Effector CD4-positive, alpha-beta T cell (primary cell): ENCODE results near the gene ARL6IP5.

ENCODE experiments used
- DNase-seq: peaks from one replicate; pipeline ENCODE4 v3.0.0-alpha.2; 2020

ARL6IP5 gene

DNA sequence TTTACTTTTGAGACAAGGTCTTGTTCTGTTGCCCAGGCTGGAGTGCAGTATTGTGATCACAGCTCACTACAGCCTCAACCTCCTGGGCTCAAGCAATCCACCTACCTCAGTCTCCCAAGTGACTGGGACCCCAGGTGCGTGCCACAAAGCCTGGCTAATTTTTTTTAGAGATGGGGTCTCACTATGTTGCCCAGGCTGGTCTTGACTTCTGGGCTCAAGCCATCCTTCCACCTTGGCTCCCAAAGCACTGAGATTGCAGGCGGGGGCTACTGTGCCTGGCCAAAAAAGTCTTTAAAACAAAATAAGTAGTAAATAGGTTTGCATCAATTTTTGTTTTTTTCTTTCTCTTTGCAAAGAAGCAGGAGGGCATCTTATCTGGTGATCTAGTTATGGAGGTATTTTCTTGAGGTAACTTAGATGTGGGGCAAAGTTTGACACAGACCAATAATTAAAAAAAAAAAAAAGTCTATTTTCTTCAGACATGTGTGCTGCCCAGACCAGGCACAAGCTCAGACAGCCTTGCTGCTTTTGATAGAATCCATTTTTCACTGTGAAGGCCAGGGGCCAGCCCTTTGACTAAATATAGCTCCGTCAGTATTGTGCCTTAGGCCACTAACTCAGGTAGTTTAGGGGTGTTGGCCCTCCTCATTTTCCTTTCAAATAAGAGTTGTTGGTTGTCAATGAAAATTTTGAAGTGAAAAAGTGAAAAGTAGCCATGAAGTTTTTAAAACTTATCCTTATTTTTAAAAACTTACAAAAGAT is 2.5 kb downstream of the ARL6IP5 start:
- no peak for DNase-seq

- DNase-seq, result no peak
Observed at GRCh38 chr3:69088063-69088462, 3.3 kb downstream of the ARL6IP5 start.

DNA sequence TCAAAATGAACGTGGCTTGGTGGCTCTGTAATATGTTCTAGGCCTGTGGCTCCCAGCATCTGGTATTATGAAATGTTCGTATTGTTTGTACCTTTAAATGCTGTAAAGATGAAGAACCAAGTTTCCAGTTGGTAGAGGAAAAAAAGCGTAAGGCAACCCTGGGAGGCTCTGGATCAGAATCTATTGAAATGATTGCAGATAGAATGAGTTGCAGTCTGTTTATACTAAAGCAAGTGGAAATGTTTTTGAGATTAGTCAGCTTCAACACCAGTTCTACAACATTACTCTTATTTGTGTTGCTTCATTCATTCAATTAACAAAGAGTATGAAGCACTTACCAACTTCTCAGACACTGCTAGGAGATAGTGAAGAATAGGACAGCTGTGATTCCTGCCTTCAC is 5.3 kb downstream of the ARL6IP5 start:
- no peak for DNase-seq

GRCh38 chr3:69091389-69092029 is 6.8 kb downstream of the ARL6IP5 start:
- DNase-seq, result no peak

- DNase-seq, result no peak
Observed at GRCh38 chr3:69092030-69092516, 7.3 kb downstream of the ARL6IP5 start.

- no peak for DNase-seq
Observed at GRCh38 chr3:69094467-69095205, 9.9 kb downstream of the ARL6IP5 start.

- no peak for DNase-seq
Observed at GRCh38 chr3:69095636-69096035, 10.9 kb downstream of the ARL6IP5 start.

DNA sequence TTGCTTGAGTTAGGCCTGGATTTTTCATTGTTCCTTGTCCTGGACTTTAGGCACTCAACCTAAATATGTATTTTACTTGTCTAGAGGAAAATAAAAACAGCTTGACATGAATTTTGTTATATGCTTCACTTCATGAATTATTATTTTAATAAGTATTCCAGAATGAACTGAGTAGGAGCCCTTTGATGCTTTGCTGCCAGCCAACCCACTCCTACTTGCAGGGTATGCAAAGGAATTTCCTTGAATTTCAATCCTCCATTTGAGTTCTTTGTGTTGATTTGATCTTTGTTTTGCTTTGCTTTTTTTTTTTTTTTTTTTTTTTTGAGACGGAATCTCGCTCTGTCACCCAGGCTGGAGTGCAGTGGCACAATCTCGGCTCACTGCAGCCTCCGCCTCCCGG is 11.6 kb downstream of the ARL6IP5 start:
- DNase-seq, result no peak

DNA sequence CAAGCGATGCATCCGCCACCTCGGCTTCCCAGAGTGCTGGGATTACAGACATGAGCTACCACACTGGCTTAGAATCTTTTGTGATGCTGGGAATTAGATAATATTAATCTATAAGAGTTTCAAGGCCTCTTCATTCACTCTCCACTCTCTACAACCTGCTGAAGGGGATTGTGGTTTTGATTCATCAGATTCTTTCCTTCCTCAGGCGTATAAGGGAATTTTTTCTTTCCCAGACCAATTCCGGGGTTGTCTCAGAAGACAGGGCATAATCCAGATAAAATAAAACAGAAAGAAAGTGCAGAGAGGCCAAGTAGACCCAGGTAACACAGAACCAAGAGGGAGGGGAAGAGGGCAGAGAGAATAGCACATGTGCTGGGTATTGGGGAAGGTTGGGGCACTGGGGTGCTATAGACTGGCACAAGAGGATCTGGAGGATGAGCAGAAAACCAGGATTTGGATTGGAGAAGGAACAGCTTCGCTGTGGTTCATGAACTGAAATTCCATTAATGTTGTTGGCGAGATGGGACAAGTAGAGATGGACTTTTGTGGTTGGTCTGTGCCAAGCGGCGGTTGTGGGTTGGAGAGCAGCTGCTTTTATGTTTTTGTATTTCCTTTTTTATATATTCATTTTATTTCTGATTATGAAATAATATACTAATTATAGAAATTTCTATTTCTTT is 12.8 kb downstream of the ARL6IP5 start:
- no peak for DNase-seq

DNA sequence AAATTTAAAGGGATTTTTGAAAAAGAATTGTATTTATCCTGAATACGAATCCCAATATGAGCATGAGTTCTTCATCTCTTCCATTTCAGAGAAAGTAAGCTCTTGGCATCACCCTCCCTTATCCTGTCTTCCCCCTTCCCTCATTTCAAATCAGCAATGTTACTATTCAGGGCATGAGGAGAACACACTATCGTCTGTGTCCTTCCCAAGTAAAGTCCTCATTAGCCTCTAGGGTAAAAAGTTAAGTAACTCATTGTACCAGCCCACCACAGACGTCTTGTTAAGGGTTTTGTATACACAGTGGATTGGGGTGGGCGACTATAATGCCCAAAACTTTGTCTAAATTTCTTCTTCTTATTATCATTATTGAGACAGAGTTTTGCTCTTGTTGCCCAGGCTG is 14.8 kb downstream of the ARL6IP5 start:
- DNase-seq, result no peak

GRCh38 chr3:69102384-69102783 is 17.6 kb downstream of the ARL6IP5 start:
- no peak for DNase-seq

- DNase-seq, result no peak
Observed at GRCh38 chr3:69103123-69103522, 18.4 kb downstream of the ARL6IP5 start.

GRCh38 chr3:69104586-69104985 is 19.8 kb downstream of the ARL6IP5 start:
- no peak for DNase-seq

DNA sequence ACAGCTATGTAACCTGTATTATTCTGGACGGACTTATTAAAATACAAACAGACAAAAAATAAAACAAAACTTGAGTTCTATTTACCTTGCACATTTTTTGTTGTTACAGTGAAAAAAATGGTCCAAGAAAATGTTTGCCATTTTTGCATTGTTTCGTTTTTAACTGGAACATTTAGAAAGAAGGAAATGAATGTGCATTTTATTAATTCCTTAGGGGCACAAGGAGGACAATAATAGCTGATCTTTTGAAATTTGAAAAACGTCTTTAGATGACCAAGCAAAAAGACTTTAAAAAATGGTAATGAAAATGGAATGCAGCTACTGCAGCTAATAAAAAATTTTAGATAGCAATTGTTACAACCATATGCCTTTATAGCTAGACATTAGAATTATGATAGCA is 20.6 kb downstream of the ARL6IP5 start:
- DNase-seq, result no peak

GRCh38 chr3:69107841-69108240 is 23.1 kb downstream of the ARL6IP5 start:
- no peak for DNase-seq

- DNase-seq, result no peak
Observed at GRCh38 chr3:69108811-69109210, 24.1 kb downstream of the ARL6IP5 start.

DNA sequence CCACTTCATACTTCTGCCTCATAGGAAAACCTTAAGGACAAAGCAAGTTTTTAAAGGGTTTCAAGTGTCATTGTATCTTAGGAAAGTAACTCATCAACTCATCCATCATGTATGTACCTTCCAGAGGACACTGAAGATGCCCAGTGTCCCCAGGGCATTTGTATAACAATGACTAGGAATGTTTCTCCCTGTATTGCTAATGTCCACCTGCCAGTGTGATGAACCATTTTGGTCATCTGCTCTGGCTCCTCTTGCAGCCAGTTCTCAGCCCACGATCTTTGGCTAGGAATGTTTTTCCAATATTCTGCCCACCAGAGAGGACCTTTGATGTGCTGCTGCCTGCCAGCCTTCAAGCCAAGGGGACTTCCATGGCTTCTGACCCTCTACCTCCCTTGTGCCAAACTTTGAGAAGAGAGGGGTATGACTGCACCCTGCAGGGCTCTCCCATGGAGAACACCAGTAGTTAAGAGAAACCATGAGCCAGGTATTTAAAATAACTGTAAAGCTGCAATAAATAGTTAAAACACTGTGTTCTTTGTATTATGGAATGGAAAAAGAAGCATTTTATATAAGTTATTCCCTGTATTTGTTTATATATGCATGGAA is 26.3 kb downstream of the ARL6IP5 start:
- no peak for DNase-seq

DNA sequence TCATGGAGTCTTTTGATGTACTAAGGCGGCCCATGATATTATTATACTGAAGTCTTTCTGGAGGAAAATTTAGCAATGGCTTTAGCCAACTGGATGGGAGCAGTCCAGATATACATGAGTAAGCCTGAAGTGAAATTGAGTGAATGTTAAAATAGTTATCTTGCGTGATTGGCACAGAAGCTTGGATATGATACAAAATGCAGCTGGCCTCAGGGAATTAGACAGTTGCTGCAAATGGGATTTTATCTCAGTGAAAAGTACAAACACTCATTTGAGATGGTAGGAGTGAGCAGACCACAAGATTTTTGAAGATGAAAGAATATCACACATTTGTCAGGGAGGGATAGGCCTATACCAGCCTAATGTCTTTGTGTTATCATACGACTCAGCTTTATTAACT is 28.8 kb downstream of the ARL6IP5 start:
- no peak for DNase-seq

DNA sequence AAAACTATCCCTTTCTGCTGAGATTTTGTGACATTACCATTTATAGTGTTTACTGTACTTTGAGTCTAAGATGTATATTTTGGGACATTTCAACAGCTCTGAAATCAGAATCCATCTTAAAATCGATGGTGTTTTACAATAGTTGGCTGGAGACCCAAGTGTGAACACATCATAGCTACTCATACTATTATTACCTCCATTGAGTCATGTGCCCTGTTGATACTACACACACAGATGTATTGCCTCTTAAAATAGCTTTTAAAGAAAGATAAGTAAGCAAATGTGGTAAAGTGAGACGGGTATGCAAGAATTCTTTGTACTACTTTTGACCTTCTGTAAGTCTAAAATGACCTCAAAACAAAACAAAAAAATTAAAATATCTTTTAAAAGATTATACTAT is 31.0 kb downstream of the ARL6IP5 start:
- no peak for DNase-seq

- DNase-seq, result no peak
Observed at GRCh38 chr3:69116162-69116561, 31.4 kb downstream of the ARL6IP5 start.

GRCh38 chr3:69116897-69117296 is 32.2 kb downstream of the ARL6IP5 start:
- DNase-seq, result no peak

GRCh38 chr3:69118555-69118954 is 33.8 kb downstream of the ARL6IP5 start:
- DNase-seq, result no peak

DNA sequence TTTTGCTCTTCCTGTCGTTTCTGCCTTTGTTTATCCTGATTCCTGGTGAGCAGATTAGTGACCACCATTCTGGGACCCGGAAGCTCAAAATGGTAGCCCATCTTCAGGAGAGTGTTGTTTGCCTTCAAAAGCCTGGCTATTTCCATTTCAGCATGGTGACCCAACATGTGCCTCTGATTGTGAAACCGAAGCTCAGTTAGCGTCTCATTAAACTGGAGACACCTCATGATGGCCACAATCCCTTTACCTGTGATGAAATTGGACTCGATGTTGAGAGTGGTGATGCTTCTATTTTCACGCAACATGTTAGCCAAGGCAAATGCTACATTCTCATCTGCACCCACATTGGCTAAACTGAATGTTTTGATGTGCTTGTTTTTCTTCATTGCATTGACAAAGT is 34.4 kb downstream of the ARL6IP5 start:
- DNase-seq, result no peak
